ENCODE results near the gene GSTA5. TPM values are rescaled to one million over a fixed set of nuclear protein-coding genes. Genes with fewer than 3 reads are reported as not detected.
A peak's percentile ranks its signal among the peaks of the same experiment; 100 is the strongest.

Gene GSTA5
- total RNA-seq, result not detected in 2 replicates

DNA sequence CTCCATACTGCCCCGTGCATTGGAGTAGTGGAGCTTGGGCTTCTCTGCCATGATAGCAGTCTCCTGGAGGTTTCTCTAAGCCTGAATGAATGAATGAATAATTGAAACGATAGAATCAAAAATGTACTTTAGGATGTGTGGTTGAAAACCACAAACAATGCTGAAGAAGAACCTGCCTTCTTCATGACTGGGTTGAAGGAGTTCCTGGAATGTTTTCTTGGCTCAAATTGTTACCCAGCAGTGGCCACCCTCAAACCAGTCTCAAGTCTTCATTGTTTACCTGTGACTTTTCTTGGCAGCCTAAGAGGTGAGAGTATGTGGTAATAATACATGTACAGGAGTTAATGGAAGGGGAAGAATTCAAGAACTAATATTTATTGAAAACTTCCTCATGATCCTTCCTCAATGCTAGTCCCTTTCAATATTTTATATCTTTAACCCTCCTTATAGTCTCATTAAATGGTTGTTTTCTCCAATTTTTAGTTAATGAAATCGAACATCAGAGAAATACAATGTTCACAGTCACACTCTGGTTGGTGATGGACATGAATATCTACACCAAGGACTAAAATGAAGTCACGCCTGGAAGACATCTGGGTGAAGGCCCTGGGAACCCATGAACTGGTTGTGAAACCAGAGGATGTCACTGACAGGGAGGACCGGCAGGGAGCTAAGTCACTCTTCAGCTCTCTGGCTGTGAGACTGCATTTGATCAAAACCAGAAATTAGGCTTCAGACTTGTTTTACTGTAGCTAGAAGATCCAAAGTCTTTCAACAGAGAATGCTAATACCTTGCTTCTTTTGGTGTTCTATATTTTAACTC is at the start of gene GSTA5:
Gene GSTA5 (minus strand): TSS at position 51 of the 823 bp plus-strand sequence.
- DNase-seq (ENCODE audit: low read depth), result no peak
- no peak within 1 kb of the TSS for H3K4me3 ChIP-seq (ENCODE audit: low read depth, low read length)
- TF ChIP-seq, protein P1, sequence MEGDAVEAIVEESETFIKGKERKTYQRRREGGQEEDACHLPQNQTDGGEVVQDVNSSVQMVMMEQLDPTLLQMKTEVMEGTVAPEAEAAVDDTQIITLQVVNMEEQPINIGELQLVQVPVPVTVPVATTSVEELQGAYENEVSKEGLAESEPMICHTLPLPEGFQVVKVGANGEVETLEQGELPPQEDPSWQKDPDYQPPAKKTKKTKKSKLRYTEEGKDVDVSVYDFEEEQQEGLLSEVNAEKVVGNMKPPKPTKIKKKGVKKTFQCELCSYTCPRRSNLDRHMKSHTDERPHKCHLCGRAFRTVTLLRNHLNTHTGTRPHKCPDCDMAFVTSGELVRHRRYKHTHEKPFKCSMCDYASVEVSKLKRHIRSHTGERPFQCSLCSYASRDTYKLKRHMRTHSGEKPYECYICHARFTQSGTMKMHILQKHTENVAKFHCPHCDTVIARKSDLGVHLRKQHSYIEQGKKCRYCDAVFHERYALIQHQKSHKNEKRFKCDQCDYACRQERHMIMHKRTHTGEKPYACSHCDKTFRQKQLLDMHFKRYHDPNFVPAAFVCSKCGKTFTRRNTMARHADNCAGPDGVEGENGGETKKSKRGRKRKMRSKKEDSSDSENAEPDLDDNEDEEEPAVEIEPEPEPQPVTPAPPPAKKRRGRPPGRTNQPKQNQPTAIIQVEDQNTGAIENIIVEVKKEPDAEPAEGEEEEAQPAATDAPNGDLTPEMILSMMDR (IDR thresholded peaks at IDR 0.05; ENCODE audit: insufficient read depth, low read depth, low read length), result no peak

DNA sequence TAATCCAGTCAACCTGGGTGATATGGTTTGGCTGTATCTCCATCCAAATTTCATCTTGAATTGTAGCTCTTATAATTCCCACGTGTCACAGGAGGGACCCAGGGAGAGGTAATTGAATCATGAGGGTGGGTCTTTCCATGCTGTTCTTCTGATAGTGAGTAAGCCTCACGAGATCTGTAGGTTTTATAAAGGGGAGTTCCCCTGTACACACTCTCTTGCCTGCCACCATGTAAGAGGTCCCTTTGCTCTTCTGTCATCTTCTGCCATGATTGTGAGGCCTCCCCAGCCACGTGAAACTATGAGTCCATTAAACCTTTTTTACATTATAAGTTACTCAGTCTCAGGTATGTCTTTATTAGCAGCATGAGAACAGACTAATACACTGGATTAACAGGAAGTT is 49.4 kb upstream of the GSTA5 start:
- H3K4me3 ChIP-seq (ENCODE audit: low read depth, low read length), result no peak overlapping the region
- no peak for DNase-seq (ENCODE audit: low read depth)
- TF ChIP-seq, protein P1 (IDR thresholded peaks at IDR 0.05; ENCODE audit: insufficient read depth, low read depth, low read length), result no peak

DNA sequence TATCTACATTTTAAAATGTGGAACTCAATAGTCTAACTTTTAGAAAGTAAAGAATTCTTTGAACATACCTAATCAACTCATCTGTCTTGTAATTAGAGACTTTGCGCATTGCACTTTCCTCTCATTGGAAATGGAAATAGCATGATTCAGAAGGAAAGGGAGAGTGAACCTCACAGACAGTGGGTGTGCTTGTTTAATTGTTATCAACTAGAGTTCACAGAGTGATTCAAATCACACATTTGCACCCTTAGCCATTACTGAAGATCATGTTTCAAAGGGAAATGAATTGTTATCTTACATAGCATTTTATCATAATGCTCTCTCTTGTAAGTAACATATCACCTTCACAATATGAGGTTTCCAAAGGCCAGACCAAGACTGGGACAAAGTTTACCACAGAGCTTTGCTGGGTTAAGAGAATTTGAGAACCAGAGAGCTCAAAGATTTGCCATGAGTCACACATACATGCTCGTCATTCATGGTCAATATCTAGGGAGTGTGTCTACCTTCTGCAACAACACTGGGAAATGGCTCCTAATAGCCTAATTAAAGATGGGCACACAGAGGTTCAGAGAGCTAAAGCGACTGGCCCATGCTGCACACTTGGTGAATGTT is 47.4 kb upstream of the GSTA5 start:
- no peak for DNase-seq (ENCODE audit: low read depth)
- no peak overlapping the region for H3K4me3 ChIP-seq (ENCODE audit: low read depth, low read length)
- TF ChIP-seq, protein P1 (IDR thresholded peaks at IDR 0.05; ENCODE audit: insufficient read depth, low read depth, low read length), result no peak

DNA sequence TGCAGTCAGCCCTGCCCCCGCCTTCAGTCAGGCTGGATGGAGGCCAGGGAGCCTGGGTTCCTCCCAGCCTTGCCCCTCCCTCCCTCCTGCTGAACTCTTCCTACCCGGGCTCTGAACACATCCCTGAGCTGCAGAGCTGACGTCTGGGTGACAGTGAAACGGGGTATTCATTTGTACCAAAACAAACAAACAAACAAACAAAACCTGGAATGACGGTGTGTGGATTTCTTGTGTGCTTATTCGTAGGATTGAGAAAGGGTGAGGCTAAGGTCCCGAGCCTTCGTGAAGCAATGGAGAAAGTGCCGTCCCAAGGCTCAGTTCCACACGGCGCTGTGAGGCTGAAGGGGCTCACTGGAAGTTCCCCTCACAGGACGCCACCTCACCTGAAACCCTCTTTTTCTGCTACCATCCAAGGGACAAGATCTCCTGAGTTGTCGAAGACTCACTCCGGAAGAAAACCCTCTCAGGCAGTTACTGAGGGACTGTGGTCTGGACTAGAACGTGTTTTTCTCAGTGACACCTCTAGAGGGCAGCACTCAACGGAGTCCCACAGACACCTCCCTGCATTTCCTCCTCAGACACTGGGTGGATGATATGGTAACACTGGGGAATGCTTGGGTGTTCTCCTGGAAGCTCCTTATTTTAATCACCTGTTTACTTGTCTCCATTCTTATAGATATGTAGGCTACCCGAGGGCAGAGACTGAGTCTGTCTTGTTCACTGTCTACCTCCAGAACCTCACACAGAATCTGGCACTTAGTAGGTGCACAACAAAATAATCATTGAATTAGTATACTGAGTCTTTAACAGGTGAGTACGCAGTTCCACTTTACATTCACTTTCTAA is 41.6 kb upstream of the GSTA5 start:
- peak; percentile 63 for DNase-seq (ENCODE audit: low read depth)
- peak overlapping the region; percentile 73 for H3K4me3 ChIP-seq (ENCODE audit: low read depth, low read length)
- TF ChIP-seq, protein P1 (IDR thresholded peaks at IDR 0.05; ENCODE audit: insufficient read depth, low read depth, low read length), result peak; percentile 87

DNA sequence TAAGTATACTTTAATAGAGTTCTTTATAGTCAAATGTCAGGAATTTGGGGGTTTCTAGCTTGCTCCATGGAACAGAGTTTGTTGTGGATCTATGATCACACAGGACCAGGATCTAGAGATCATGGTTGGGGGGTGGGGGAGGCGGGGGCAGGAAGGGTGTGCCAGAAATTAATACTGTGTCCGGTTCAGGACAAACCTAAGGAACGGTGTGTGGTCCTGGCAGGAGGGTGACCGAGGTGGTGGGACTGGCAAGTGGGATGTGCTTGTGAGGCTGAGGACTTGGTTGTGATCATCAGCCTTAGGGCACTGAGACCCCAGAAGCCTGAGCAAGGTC is 41.0 kb upstream of the GSTA5 start:
- DNase-seq (ENCODE audit: low read depth), result no peak
- H3K4me3 ChIP-seq (ENCODE audit: low read depth, low read length), result peak overlapping the region; percentile 73

DNA sequence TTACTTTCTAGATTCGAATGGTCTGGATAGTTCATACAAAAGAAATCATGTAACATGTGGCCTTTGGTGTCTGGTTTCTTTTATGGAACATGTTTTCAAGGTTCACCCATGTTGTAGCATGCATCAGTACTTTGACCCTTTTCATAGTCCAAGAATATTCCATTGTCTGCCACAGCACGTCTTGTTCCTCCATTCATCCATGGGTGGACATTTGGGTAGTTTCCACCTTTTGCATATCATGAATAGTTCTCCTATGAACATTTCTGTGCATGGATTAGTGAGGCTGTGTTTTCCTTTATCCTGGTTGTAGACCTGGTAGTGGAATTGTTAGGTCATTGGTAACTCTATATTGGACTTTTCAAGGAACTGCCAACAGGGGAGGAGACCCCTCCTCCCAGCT is 37.2 kb upstream of the GSTA5 start:
- no peak for DNase-seq (ENCODE audit: low read depth)
- TF ChIP-seq, protein P1 (IDR thresholded peaks at IDR 0.05; ENCODE audit: insufficient read depth, low read depth, low read length), result no peak
- H3K4me3 ChIP-seq (ENCODE audit: low read depth, low read length), result no peak overlapping the region

More for the DNA sequence above, 41.0 kb upstream of the GSTA5 start:
- TF ChIP-seq, protein P1 (IDR thresholded peaks at IDR 0.05; ENCODE audit: insufficient read depth, low read depth, low read length), result no peak

Data from fibroblast of villous mesenchyme (primary cell).